ENCODE measurements around the gene LEFTY1.

GRCh38 chr1:225850370-225850769, 38.6 kb downstream of the LEFTY1 start:
- TF ChIP-seq CTCF (IDR thresholded peaks at IDR 0.05; ENCODE audit: poor library complexity, severe bottlenecking) (no peak), POLR2AphosphoS5 (IDR thresholded peaks at IDR 0.05) (no peak), EZH2 (IDR thresholded peaks at IDR 0.05; ENCODE audit: borderline replicate concordance, insufficient read depth, low read length, poor library complexity, severe bottlenecking) (no peak), MXI1 (conservative IDR thresholded peaks at IDR 0.05; ENCODE audit: poor library complexity, severe bottlenecking) (no peak), EP300 (conservative IDR thresholded peaks at IDR 0.05; ENCODE audit: poor library complexity, severe bottlenecking) (no peak), REST (IDR thresholded peaks at IDR 0.05; ENCODE audit: borderline replicate concordance) (no peak), TAF1 (IDR thresholded peaks at IDR 0.05; ENCODE audit: low read depth) (no peak)
